ENCODE measurements around the gene EFCAB11.

- TF ChIP-seq CTCF (IDR thresholded peaks at IDR 0.05; ENCODE audit: insufficient read depth, low read depth, low read length) = no peak
- no peak for TF ChIP-seq EZH2 (IDR thresholded peaks at IDR 0.05; ENCODE audit: insufficient read depth, low read length)
These were observed 200.6 kb downstream of the EFCAB11 start for GRCh38 chr14:89753828-89754412.
